Natural killer cell (primary cell): Measurements from ENCODE around the gene ICAM5. TPM values are rescaled to one million over a fixed set of nuclear protein-coding genes. Genes with fewer than 3 reads are reported as not detected.

ENCODE experiments used
- ATAC-seq, 3 donors: fragments of 150-1000 bp in 2 of 3; fragments of 200-7000 bp in 1 of 3; cut with Tn5 transposase; 1 replicate in 1 of 3; 2 replicates in 2 of 3; pipeline ENCODE4 v1.10.0; 2021; ENCODE audit warnings: mild to moderate bottlenecking in 2 of 3, moderate library complexity in 2 of 3
- DNase-seq, 2 donors: peaks; one replicate each; pipeline versions ENCODE4 v3.0.0 to v3.0.0-alpha.2; 2013 to 2021; ENCODE audit warnings: mixed read lengths in 1 of 2
- H3K27ac ChIP-seq: one replicate; pipeline ENCODE4 v1.5.1; 2013; ENCODE audit warnings: mild to moderate bottlenecking, low read length
- H3K27me3 ChIP-seq: one replicate; pipeline ENCODE4 v1.6.1; 2013; ENCODE audit warnings: low read length; ENCODE audit not compliant: control insufficient read depth, insufficient read depth
- H3K36me3 ChIP-seq: one replicate; pipeline ENCODE4 v1.6.1; 2013; ENCODE audit warnings: low read length; ENCODE audit not compliant: control insufficient read depth, insufficient read depth
- H3K4me1 ChIP-seq: one replicate; pipeline ENCODE4 v1.6.1; 2013; ENCODE audit warnings: low read length; ENCODE audit not compliant: control insufficient read depth, insufficient read depth
- H3K4me3 ChIP-seq: one replicate; pipeline ENCODE4 v1.5.1; 2013; ENCODE audit warnings: low read length
- H3K9me3 ChIP-seq: one replicate; pipeline ENCODE4 v1.6.1; 2013; ENCODE audit warnings: low read length; ENCODE audit not compliant: control insufficient read depth, insufficient read depth
- H3K27ac Mint-ChIP-seq, 2 donors: one replicate each; pipeline ENCODE4 v1.8.0; 2022; ENCODE audit warnings: mild to moderate bottlenecking in 2 of 2, mixed read lengths in 2 of 2, moderate library complexity in 1 of 2
- H3K27me3 Mint-ChIP-seq, 2 donors: one replicate each; pipeline ENCODE4 v1.8.0; 2022; ENCODE audit warnings: low read depth in 2 of 2, mixed read lengths in 2 of 2
- H3K36me3 Mint-ChIP-seq: one replicate; pipeline ENCODE4 v1.8.0; 2022; ENCODE audit warnings: mixed read lengths
- H3K4me1 Mint-ChIP-seq, 2 donors: one replicate each; pipeline ENCODE4 v1.8.0; 2022; ENCODE audit warnings: mixed read lengths in 2 of 2
- H3K4me3 Mint-ChIP-seq: one replicate; pipeline ENCODE4 v1.8.0; 2022; ENCODE audit warnings: mild to moderate bottlenecking, moderate library complexity, mixed read lengths
- H3K9me3 Mint-ChIP-seq, 2 donors: one replicate each; pipeline ENCODE4 v1.8.0; 2022; ENCODE audit warnings: mixed read lengths in 2 of 2
- WGBS: methylation state at CpG from one replicate; pipeline ENCODE4 v1.1.7; 2013; ENCODE audit warnings: missing lambda C conversion rate; ENCODE audit not compliant: insufficient coverage; 5-methylcytosine and 5-hydroxymethylcytosine counted together
- intact Hi-C: fragments of 100-400 bp; cut with micrococcal nuclease; formaldehyde crosslinking; loops from one replicate; pipeline ENCODE4 v1.14.2; 2022
- total RNA-seq, 4 donors: library from RNA; stranded (reverse); fragments of 120-200 nt in 1 of 4; gene quantifications; one replicate each; pipeline versions ENCODE4 v1.2.3 to v1.2.4, GENCODE V29; 2013 to 2022
- TF ChIP-seq, protein P1 (sequence below): fragments of 200-600 bp; IDR thresholded peaks from one replicate; pipeline ENCODE4 v1.8.0; 2022; ENCODE audit warnings: antibody characterized with exemption

The ICAM5 gene
- total RNA-seq, 3 donors from 2014 or later (not counting 1 experiment from before 2014, with no cell fraction given) = 1.1 to 1.6 (median 1.5) TPM

DNA sequence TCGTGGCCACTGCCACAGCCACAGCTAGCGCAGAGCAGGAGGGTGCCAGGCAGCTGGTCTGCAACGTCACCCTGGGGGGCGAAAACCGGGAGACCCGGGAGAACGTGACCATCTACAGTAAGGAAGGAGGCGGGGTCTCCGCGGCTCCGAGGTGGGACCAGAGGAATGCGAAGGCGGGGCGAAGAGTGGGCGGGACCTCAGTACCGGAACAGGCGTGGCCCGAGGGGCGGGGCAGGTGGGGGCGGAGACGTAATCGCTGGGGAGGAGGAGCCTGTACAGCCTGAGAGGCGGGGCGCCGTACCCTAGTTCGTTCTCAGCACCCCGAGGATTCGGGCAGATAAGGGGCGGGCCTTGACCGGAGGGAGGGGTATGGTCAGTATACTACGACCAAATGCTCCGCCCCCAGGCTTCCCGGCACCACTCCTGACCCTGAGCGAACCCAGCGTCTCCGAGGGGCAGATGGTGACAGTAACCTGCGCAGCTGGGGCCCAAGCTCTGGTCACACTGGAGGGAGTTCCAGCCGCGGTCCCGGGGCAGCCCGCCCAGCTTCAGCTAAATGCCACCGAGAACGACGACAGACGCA, 2.5 kb downstream of the ICAM5 start:
- intact Hi-C loops = loop anchor here (5.0 kb wide), 1 partner anchor 220 kb away; no protein-coding TSS in a partner anchor
- Mint-ChIP-seq H3K9me3 (no peaks in the 10 kb centered on the region), H3K27me3 (peaks cover 7 to 40% of the 10 kb centered on the region in 2 donors), H3K4me1 (peaks cover 49 to 68% of the 10 kb centered on the region in 2 donors), H3K27ac (peak overlapping the region; percentile 63 to 71), H3K36me3 (no peaks in the 10 kb centered on the region), H3K4me3 (peak overlapping the region; percentile 86)
- WGBS = 3% methylated on average over 45 of the region's 45 CpGs
- H3K27ac ChIP-seq = no peak overlapping the region
- peaks cover 90% of the 10 kb centered on the region for H3K4me1 ChIP-seq
- TF ChIP-seq, protein P1, sequence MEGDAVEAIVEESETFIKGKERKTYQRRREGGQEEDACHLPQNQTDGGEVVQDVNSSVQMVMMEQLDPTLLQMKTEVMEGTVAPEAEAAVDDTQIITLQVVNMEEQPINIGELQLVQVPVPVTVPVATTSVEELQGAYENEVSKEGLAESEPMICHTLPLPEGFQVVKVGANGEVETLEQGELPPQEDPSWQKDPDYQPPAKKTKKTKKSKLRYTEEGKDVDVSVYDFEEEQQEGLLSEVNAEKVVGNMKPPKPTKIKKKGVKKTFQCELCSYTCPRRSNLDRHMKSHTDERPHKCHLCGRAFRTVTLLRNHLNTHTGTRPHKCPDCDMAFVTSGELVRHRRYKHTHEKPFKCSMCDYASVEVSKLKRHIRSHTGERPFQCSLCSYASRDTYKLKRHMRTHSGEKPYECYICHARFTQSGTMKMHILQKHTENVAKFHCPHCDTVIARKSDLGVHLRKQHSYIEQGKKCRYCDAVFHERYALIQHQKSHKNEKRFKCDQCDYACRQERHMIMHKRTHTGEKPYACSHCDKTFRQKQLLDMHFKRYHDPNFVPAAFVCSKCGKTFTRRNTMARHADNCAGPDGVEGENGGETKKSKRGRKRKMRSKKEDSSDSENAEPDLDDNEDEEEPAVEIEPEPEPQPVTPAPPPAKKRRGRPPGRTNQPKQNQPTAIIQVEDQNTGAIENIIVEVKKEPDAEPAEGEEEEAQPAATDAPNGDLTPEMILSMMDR = no peak
- H3K36me3 ChIP-seq = no peaks in the 10 kb centered on the region
- peak overlapping the region; percentile 15 for H3K4me3 ChIP-seq
- H3K27me3 ChIP-seq = peaks cover 63% of the 10 kb centered on the region
- no peaks in the 10 kb centered on the region for H3K9me3 ChIP-seq
- ATAC-seq (peak; percentile 52 to 70 (median 59)), DNase-seq (peak; percentile 75 to 77)

DNA sequence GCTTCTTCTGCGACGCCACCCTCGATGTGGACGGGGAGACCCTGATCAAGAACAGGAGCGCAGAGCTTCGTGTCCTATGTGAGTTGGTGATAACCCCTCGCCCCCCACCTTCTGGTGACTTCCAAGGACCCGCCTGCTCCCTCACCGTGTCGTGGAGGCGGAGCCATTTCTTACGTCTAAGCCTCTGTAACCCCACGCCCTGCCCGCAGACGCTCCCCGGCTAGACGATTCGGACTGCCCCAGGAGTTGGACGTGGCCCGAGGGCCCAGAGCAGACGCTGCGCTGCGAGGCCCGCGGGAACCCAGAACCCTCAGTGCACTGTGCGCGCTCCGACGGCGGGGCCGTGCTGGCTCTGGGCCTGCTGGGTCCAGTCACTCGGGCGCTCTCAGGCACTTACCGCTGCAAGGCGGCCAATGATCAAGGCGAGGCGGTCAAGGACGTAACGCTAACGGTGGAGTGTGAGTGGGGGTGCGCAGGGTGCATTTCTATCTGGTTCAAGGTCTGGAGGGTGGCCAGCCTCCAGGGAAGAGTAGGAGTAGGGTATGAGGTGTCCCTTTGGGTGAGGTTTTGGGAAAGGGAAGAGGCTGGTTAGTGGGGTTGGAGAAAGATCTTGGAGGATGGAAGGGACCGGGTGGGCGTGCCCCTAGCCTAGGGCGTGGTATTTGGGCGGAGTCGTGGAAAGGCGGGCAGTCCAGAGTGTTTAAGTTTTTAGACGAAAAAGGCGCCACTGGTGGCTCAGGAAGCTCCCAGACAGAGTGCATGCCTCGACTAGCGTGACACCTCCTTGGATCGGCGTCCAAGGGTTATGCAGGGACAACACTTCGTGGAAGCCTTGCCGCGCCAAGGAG, 3.3 kb downstream of the ICAM5 start:
- Histone ChIP-seq H3K9me3 (no peaks in the 10 kb centered on the region), H3K36me3 (no peaks in the 10 kb centered on the region), H3K4me3 (peak overlapping the region; percentile 15), H3K27ac (no peak overlapping the region), H3K27me3 (peaks cover 56% of the 10 kb centered on the region), H3K4me1 (peaks cover 83% of the 10 kb centered on the region)
- intact Hi-C loops = loop anchor here (5.0 kb wide), 1 partner anchor 219 kb away; no protein-coding TSS in a partner anchor
- Mint-ChIP-seq H3K36me3 (no peaks in the 10 kb centered on the region), H3K27ac (peak overlapping the region; percentile 63 to 71), H3K27me3 (peaks cover 7 to 34% of the 10 kb centered on the region in 2 donors), H3K9me3 (no peaks in the 10 kb centered on the region), H3K4me3 (peak overlapping the region; percentile 86), H3K4me1 (peaks cover 42 to 62% of the 10 kb centered on the region in 2 donors)
- peak in 1 of 2 donors; percentile 44 for DNase-seq
- WGBS = 32% methylated on average over 56 of the region's 56 CpGs
- ATAC-seq = no peak
- TF ChIP-seq, protein P1 = no peak

DNA sequence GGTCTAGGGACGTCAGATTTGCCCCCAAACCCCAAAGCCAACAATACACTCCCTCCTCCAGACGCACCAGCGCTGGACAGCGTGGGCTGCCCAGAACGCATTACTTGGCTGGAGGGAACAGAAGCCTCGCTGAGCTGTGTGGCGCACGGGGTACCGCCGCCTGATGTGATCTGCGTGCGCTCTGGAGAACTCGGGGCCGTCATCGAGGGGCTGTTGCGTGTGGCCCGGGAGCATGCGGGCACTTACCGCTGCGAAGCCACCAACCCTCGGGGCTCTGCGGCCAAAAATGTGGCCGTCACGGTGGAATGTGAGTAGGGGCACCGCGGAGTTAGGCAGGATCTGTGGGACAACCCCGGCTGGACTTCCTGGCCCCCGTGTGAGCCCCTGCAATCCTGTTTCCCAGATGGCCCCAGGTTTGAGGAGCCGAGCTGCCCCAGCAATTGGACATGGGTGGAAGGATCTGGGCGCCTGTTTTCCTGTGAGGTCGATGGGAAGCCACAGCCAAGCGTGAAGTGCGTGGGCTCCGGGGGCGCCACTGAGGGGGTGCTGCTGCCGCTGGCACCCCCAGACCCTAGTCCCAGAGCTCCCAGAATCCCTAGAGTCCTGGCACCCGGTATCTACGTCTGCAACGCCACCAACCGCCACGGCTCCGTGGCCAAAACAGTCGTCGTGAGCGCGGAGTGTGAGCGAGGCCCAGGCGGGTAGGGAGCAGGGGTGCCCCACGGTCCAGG, 4.0 kb downstream of the ICAM5 start:
- Histone ChIP-seq H3K4me3 (no peak overlapping the region), H3K27me3 (peaks cover 48% of the 10 kb centered on the region)

More for the DNA sequence above, 4.0 kb downstream of the ICAM5 start:
- peaks cover 41 to 56% of the 10 kb centered on the region in 2 donors for H3K4me1 Mint-ChIP-seq
- Histone ChIP-seq H3K9me3 (no peaks in the 10 kb centered on the region), H3K27ac (no peak overlapping the region), H3K36me3 (no peaks in the 10 kb centered on the region), H3K4me1 (peaks cover 75% of the 10 kb centered on the region)
- no peak for ATAC-seq
- DNase-seq = no peak
- H3K27me3 Mint-ChIP-seq = peaks cover 7 to 29% of the 10 kb centered on the region in 2 donors
- peak overlapping the region; percentile 86 for H3K4me3 Mint-ChIP-seq
- WGBS = 36% methylated on average over 49 of the region's 49 CpGs
- intact Hi-C loops = loop anchor here (5.0 kb wide), 1 partner anchor 218 kb away; no protein-coding TSS in a partner anchor
- H3K9me3 Mint-ChIP-seq = no peaks in the 10 kb centered on the region
- H3K27ac Mint-ChIP-seq = peak overlapping the region; percentile 63 to 71
- no peaks in the 10 kb centered on the region for H3K36me3 Mint-ChIP-seq
- TF ChIP-seq, protein P1 = no peak
